LNCAP (cell line): ENCODE results near the gene BTBD18.

Experiments
- TF ChIP-seq, protein P1 (sequence below): fragments of 450-650 bp; IDR thresholded peaks from 2 replicates; pipeline ENCODE4 v1.5.1; 2017; ENCODE audit warnings: mild to moderate bottlenecking

The BTBD18 gene

DNA sequence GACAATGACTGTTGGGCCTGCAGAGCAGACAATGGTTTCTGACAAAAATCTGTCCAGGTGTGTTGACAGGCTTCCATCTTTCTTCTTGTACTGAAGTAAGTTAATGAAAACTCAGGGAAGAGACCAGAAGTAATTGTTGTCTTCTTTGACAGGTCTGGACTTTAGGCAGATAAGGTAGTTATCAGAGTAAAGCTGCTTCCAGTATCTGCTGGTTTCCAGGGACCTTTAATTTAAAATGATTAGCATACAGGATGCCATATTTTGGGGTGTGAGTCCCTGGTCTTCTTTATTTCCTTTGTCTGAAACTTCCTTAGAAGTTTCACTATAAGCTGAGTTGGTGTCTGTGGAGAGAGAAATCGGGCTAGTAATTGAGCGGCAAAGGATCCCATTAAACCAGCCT is 37.8 kb downstream of the BTBD18 start:
- TF ChIP-seq, protein P1, sequence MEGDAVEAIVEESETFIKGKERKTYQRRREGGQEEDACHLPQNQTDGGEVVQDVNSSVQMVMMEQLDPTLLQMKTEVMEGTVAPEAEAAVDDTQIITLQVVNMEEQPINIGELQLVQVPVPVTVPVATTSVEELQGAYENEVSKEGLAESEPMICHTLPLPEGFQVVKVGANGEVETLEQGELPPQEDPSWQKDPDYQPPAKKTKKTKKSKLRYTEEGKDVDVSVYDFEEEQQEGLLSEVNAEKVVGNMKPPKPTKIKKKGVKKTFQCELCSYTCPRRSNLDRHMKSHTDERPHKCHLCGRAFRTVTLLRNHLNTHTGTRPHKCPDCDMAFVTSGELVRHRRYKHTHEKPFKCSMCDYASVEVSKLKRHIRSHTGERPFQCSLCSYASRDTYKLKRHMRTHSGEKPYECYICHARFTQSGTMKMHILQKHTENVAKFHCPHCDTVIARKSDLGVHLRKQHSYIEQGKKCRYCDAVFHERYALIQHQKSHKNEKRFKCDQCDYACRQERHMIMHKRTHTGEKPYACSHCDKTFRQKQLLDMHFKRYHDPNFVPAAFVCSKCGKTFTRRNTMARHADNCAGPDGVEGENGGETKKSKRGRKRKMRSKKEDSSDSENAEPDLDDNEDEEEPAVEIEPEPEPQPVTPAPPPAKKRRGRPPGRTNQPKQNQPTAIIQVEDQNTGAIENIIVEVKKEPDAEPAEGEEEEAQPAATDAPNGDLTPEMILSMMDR: no peak

DNA sequence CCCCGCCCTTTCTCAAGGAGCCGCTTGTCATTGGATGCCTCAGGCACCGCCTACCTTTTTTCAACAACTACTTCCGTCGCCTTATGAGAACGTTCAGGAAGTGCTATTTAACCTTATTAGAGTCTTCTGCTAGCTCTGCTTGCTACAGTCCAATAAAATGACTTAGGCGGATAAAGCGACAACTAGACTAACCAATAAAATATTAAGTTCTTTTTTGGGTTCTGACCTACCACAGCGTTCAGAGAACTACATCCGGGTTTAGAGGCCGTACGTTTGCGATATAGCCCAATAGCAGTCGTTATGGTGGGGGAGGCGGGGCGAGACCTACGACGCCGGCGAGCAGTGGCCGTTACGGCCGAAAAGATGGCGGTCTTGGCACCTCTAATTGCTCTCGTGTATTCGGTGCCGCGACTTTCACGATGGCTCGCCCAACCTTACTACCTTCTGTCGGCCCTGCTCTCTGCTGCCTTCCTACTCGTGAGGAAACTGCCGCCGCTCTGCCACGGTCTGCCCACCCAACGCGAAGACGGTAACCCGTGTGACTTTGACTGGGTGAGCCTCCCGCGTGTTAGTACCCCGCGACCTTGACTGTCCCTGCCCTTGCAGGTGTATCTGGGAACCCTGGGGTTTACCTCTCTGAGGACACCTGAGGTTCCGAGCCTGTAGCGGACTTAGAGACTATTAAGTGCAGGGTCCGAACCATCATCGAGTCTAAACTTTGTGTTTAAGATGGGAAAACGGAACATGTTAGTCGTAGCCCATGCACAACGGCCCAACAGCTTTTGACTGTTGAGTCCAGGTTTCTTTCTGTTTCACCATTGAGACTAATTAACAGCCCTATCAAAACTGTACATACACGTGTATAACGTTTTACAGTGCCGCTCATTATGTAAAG is 39.1 kb downstream of the BTBD18 start, which contains the start of gene TMX2:
TMX2 (plus strand) TSS at position 338 of the 895 bp plus-strand sequence; CDS start at position 364, 26 bp downstream.
- TF ChIP-seq, protein P1: no peak

DNA sequence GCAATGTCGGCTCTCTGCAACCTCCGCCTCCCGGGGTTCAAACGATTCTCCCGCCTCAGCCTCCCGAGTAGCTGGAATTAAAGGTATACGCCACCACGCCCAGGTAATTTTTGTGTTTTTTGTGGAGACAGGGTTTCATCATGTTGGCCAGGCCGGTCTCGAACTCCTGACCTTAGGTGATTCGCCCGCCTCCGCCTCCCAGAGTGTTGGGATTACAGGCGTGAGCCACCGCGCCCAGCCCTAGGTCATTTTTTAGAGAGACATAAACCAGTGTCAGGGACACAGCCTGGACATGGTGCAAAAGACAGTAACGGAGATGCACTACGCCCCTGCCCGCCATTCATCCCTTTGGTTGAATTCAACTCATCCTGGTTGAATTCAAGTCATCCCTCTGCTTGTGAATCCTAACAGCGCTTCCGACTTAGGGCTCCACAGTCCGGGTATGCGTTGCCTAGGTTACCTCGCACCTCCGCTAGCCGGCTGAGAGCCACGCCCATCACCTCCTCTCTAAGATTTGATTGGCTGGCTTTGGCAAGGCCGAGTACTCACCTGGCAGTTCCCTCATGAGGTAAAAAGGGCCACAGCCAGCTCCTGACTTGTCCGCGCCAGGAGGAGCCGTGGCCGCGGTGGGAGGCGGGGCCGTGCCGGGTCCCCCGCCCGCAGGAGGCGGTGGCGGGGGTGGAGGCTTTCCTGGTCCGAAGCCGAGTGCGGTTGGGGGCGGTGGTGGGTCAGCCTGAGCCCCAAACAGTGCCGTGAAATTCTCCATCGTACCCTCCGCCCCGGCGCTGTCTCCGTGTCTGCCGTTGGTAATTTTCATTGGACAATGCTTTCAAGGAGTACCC is 40.0 kb downstream of the BTBD18 start, which contains the start of gene MED19:
MED19 (minus strand) TSS at position 802 of the 842 bp plus-strand sequence; CDS start at position 766, 36 bp downstream.
- TF ChIP-seq, protein P1: no peak

DNA sequence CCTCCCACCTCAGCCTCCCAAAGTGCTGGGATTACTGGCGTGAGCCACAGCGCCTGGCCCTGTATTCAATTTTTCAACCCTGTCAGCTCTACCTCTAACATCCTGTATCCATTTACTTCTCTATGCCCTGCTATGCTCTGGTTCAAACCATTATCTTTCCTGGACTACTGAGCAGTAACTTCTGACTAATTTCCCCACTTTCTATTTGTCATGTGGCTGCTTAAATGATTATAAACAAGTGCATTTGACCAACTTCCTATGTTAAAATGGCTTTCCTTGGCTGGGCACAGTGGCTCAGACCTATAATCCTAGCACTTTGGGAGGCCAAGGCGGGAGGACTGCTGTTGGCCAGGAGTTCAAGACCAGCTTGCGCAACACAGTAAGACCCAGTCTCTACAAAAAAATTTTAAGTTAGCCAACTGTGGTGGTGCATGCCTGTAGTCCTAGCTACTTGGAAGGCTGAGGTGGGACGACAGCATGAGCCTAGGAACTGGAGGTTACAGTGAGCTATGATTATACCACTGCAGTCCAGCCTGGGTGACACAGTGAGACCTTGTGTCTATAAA is 41.7 kb downstream of the BTBD18 start:
- TF ChIP-seq, protein P1: no peak

DNA sequence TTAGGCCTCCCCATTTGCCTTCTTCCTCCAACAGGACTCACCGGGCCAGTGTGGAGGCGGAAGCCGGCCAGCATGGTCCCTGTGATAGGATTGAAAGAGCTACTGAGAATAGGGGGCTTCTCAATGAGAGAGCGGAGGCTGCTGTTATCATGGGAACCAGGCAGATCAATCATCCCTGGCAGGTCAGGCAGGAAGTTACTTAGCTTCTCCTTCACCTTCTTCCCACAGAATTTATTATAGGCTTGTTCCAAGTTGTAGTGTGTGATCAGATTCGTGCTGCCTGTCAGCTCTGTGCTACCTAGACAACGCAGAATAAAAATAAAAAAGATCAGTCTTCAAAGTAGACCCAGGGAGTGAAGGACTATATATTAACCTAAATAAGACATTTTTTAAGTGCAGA is 46.7 kb downstream of the BTBD18 start:
- TF ChIP-seq, protein P1: no peak

DNA sequence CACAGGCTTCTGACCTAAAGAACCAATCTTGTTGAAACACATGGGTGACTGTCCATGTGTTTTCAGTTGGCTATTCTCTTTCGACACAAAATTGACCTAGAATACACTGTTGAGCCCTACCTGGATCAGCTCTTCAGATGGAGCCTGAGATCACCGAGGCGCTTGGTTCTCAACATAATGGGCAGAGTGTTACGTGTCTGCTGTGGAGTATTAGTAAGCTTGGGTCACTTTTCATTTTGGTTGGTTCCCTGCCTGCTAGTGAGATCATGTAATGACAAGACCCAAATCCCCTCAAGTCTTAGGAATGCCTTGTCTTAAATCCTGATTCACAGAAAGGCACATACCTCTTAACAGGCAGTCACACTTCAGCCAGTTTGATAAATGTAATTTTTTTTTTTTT is 48.3 kb downstream of the BTBD18 start:
- TF ChIP-seq, protein P1: no peak

DNA sequence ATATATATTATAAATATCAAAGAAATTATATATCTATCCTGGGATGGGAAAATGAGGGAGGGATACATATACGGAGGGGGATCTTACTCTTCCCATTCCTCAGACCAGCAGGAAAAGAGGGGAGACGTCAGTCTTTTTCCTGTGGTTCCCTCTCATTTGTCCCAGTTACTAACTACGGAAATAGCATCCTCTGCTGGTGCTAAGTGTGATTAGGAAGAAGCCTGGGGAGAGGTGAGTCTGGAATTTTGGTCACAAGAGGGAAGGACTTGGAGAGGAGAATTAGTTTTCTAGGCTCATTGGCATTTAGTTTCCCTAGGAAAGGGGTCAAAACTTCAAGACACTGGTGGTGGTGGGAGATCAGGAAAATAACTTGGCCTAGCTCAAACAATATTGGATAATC is 51.2 kb downstream of the BTBD18 start:
- TF ChIP-seq, protein P1: no peak
